A204.1 (cell line): Measurements from ENCODE around the gene RANBP10.

Experiments used
- FAIRE-seq: peaks from 2 replicates; lab custom pipeline; 2012; peaks lifted over from hg19 to GRCh38; lab: Jason Lieb, UNC

The RANBP10 gene

GRCh38 chr16:67741118-67741517, 65.2 kb downstream of the RANBP10 start:
- FAIRE-seq = no peak

GRCh38 chr16:67740391-67740790, 66.0 kb downstream of the RANBP10 start:
- FAIRE-seq = no peak

GRCh38 chr16:67736858-67737257, 69.5 kb downstream of the RANBP10 start:
- no peak for FAIRE-seq

DNA sequence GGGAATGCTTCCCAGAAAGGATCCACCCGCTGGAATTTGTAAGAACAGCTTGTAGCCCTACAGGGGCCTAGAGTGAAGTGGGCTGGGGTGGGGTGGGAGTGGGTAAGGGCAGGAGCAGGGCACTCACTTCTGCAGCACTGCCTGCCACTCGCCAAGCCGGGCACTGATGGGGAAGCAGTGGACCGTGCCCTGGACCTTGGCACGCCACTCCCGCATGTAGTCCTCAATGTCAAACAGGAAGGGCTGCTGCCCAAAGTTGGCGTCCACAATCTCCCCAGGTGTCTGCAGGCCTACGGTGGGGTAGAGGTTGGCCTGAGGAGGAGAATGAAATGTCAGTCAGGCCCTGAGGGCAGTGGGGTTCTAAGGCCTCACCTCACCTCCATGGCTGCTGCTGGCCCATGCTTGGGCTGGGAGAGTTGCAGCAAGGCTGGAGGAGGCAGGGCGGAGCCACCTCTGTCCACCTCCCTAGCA, 71.6 kb downstream of the RANBP10 start:
- no peak for FAIRE-seq

DNA sequence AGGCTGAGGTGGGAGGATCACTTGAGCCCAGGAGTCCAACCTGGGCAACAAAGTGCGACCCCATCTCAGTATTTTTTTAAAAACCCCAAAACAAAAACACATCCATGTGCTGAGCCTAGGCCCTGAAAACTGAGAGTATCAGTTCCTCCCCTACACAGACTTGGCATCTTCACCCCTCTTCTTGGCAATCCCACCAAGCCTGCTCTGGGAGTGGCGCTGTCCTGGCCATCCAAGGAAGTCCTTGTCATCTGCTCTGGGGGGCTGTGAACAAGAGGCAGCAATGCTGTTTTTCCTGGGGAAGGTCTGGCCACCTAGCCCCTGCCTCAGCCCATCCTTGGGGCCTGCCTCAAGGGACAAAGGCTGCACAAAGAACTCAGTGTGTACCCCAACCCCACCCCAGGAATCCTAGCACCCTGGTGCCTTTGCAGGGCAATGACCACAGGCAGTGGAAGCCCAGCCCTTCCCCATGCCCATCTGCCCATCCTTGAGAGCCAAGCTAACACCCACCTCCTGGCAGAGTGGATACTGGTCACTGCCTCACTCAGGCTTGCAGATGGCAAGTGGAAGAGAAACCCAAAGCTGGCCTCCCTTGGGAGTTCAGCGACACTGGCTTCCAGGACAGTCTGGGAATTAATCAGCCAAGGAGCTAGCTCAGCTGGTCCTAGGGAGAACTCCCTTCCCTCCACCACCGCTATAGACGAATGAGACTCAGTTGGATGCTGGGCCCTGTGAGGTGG, 72.5 kb downstream of the RANBP10 start:
- FAIRE-seq = no peak

GRCh38 chr16:67731753-67732095, 74.6 kb downstream of the RANBP10 start:
- no peak for FAIRE-seq

- no peak for FAIRE-seq
Measured at GRCh38 chr16:67731071-67731752, 75.1 kb downstream of the RANBP10 start.

DNA sequence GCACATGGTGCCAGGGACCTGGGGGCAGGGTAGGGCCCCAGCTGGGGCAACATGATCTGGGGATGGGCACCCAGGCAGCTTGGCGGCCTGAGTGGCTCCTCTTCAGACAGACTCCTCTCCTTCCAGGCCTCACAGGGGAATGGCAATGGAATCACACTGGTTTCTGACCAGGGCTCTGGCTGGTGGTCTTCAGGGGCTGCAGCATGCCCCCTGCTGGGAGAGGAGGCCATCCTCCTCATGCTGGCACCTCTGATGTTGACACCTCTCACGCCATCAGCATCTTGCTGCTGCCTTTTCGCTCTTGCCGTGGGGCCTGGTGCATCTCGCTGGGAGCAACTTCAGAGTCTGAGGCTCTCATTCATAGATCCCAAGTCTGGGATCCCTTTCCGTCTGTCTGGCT, 76.0 kb downstream of the RANBP10 start:
- no peak for FAIRE-seq

GRCh38 chr16:67729636-67730248, 76.6 kb downstream of the RANBP10 start:
- no peak for FAIRE-seq

DNA sequence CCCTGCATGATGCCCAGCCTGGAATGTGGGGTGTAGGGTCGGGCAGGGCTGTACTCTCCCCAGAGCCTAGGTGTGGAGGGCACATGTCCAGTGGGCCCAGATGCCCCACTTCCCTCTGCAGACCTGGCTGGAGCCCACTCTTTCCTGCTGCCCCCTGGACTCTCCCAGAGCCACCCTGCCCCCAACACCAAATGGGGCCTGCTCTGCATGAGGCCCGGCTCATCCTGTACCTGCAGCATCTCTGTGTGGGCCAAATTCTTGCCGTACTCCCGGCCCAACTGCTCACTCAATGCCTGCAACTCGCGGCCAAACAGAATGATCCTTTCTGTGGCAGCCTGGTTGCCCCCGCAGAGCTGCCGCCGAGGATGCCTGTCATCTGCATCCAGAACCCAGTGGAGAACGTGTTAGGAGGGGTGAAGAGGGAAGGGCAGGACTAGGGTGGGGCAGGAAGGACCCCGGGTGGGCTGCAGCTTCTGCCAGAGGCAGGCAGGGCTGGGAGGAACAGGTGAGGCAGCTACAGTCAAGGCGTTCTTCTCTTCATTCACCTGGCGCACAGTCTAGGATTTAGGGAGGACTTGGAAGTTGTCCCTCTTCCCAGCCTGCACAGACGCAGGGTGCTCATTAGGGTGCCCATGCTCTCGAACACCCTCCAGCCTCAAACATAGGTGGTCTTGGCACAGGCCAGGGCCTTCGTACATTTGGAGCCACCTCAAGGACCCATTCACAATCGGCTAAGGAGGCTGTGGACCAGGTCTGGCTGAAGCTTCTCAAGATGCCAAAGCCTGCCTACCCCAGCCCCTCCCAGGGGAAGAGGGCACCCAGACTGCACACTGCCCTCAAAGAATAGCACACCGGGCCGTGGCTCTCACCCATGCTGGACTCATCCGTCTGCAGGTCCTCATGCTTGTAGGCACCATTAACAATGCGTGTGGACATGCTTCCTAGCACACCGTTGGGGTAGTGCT, 78.6 kb downstream of the RANBP10 start:
- no peak for FAIRE-seq

GRCh38 chr16:67726106-67727034, 80.0 kb downstream of the RANBP10 start:
- FAIRE-seq = no peak

DNA sequence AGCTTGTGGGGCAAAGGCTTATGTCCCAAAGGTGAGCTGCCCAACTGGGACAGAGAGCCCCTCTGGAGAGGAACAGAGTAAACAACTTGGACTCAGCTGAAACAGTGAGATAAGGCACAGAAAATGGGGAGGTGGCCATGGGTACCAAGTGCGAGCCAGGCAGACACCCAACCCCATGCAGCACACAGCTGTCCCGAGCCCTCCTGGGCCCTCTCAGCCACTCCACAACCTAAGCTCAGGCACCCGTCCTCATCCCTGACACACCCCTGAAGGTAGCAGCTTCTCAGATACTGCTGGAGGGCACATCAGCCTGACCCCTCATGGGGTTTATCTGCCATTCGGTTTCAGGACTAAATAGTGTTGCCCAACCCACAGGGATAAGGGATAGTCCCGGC, 82.5 kb downstream of the RANBP10 start:
- no peak for FAIRE-seq

- no peak for FAIRE-seq
Measured at GRCh38 chr16:67723151-67723910, 83.0 kb downstream of the RANBP10 start.

GRCh38 chr16:67720236-67720635, 86.1 kb downstream of the RANBP10 start:
- no peak for FAIRE-seq

DNA sequence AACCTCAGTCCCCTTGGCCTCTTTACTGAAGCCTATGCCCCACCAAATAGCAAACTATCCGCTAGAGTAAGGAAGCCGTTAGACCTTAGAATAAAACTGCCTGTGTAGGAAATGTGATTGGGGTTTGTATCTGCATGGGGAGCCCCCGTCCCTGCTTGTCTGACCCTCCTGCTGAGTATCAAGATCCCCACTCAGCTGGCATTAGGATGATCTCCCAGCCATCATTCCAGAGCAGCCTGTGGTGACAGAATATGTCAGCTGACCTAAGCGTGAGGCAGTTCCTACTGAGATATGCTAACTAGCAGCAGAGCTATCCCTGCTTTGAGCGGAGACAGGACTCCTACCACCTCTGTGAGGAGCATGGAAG, 86.6 kb downstream of the RANBP10 start:
- FAIRE-seq = no peak

- no peak for FAIRE-seq
Measured at GRCh38 chr16:67719048-67719777, 87.1 kb downstream of the RANBP10 start, which contains the start of gene GFOD2. Gene GFOD2 (minus strand): TSS chr16:67719316. CDS start chr16:67685715, 33,601 bp downstream.

GRCh38 chr16:67718668-67719047, 87.7 kb downstream of the RANBP10 start:
- no peak for FAIRE-seq

GRCh38 chr16:67716097-67716496, 90.3 kb downstream of the RANBP10 start:
- FAIRE-seq = no peak

- no peak for FAIRE-seq
Measured at GRCh38 chr16:67714522-67714921, 91.8 kb downstream of the RANBP10 start.
